ENCODE results near the gene NLRP7. TPM values are rescaled to one million over a fixed set of nuclear protein-coding genes. Genes with fewer than 3 reads are reported as not detected.
"Not testable (repeated sequence)": the region's sequence is repeated elsewhere in the genome, so short reads cannot be mapped to it uniquely, and the experiment has no call there.

NLRP7 gene
- polyA plus RNA-seq, 2 of the 4 experiments (the other 2 are of a cell fraction): not detected

DNA sequence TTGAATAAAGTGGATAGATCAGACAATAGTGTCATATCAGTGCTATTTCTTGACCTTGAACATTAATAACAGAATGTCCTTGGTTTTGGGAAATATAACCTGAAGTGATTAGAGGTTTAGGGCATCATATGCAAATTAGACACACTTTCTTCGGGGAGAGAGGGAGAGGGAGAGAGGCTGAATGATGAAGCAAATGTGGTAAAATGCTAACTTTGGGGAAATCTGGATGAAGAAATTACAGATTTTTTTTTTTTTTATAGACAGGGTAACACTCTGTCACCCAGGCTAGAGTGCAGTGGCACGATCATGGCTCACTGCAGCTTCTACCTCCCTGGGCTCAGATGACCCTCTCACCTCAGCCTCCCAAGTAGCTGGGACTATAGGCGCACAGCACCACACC lies 45.3 kb downstream of the NLRP7 start:
- FAIRE-seq: no peak
- CTCF ChIA-PET: interaction anchor here (0.8 to 2.0 kb wide), 2 partner anchors 11 to 19 kb away, joined by 4 read pairs; no protein-coding TSS in a partner anchor
- Histone ChIP-seq H3K4me2 (no peak overlapping the region), H3K4me1 (no peaks in the 10 kb centered on the region), H3K9me3 (no peaks in the 10 kb centered on the region), H3K27ac (no peak overlapping the region), H3K4me3 (no peak overlapping the region)
- 19% methylated on average over 3 of the region's 3 CpGs for WGBS (ENCODE audit: missing lambda C conversion rate)
- ATAC-seq: no peak
- no peak for DNase-seq (ENCODE audit: low read depth in 1 of 2, low spot score in 1 of 2)
- POLR2A ChIA-PET: interaction anchor here (0.6 kb wide), 1 partner anchor 198 kb away, joined by 7 read pairs; no protein-coding TSS in a partner anchor
- no peak for TF ChIP-seq TP53 (CRISPR knock-in tag; IDR thresholded peaks at IDR 0.05)
- no peak for TF ChIP-seq HOXA7 (CRISPR knock-in tag; IDR thresholded peaks at IDR 0.05)
- TF ChIP-seq CBX2 (IDR thresholded peaks at IDR 0.05; ENCODE audit: borderline replicate concordance, low read depth): no peak
- TF ChIP-seq, protein P1, sequence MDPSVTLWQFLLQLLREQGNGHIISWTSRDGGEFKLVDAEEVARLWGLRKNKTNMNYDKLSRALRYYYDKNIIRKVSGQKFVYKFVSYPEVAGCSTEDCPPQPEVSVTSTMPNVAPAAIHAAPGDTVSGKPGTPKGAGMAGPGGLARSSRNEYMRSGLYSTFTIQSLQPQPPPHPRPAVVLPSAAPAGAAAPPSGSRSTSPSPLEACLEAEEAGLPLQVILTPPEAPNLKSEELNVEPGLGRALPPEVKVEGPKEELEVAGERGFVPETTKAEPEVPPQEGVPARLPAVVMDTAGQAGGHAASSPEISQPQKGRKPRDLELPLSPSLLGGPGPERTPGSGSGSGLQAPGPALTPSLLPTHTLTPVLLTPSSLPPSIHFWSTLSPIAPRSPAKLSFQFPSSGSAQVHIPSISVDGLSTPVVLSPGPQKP (IDR thresholded peaks at IDR 0.05; ENCODE audit: low read depth, low read length): no peak
- no peak for TF ChIP-seq EP300 (IDR thresholded peaks at IDR 0.05)
- no peak for TF ChIP-seq SREBF2 (IDR thresholded peaks at IDR 0.05)
- TF ChIP-seq BHLHE40 (IDR thresholded peaks at IDR 0.05; ENCODE audit: low read depth, low read length): no peak
- TF ChIP-seq RFX5 (IDR thresholded peaks at IDR 0.05): no peak
- no peak for TF ChIP-seq FOSL2 (IDR thresholded peaks at IDR 0.05)
- no peak for TF ChIP-seq FOSL2 (CRISPR knock-in tag; IDR thresholded peaks at IDR 0.05)
- TF ChIP-seq, protein P2, sequence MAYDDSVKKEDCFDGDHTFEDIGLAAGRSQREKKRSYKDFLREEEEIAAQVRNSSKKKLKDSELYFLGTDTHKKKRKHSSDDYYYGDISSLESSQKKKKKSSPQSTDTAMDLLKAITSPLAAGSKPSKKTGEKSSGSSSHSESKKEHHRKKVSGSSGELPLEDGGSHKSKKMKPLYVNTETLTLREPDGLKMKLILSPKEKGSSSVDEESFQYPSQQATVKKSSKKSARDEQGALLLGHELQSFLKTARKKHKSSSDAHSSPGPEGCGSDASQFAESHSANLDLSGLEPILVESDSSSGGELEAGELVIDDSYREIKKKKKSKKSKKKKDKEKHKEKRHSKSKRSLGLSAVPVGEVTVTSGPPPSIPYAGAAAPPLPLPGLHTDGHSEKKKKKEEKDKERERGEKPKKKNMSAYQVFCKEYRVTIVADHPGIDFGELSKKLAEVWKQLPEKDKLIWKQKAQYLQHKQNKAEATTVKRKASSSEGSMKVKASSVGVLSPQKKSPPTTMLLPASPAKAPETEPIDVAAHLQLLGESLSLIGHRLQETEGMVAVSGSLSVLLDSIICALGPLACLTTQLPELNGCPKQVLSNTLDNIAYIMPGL (CRISPR knock-in tag; IDR thresholded peaks at IDR 0.05; ENCODE audit: borderline replicate concordance): no peak
- TF ChIP-seq RAD21 (conservative IDR thresholded peaks at IDR 0.05 in 1 of 2, IDR thresholded peaks at IDR 0.05 in 1 of 2): no peak
- no peak for TF ChIP-seq CBX8 (IDR thresholded peaks at IDR 0.05)
- TF ChIP-seq HOXB13 (CRISPR knock-in tag; IDR thresholded peaks at IDR 0.05; ENCODE audit: low read depth): no peak
- TF ChIP-seq EHF (CRISPR knock-in tag; IDR thresholded peaks at IDR 0.05): no peak
- TF ChIP-seq JUNB (IDR thresholded peaks at IDR 0.05): no peak
- no peak for TF ChIP-seq MAFK (IDR thresholded peaks at IDR 0.05; ENCODE audit: partially characterized antibody)
- no peak for TF ChIP-seq TFCP2L1 (CRISPR knock-in tag; IDR thresholded peaks at IDR 0.05)
- no peak for TF ChIP-seq RARB (CRISPR knock-in tag; IDR thresholded peaks at IDR 0.05)
- TF ChIP-seq KDM1A (IDR thresholded peaks at IDR 0.05; ENCODE audit: low read depth): no peak

DNA sequence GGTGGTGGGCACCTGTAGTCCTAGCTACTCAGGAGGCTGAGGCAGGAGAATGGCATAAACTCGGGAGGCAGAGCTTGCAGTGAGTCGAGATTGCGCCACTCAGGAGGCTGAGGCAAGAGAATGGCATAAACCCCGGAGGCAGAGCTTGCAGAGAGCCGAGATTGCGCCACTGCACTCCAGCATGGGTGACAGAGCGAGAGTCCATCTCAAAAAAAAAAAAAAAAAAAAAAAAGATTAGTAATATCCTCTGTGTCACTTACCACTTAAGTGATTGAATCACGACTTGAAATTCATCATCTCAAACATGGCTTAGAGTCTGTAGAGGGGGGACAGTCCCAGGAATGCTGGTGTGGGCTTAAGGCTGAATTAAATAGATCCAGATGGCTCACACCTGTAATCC lies 46.2 kb downstream of the NLRP7 start:
- H3K9me3 ChIP-seq, H3K4me2 ChIP-seq, POLR2A ChIA-PET, H3K4me3 ChIP-seq, FAIRE-seq, H3K27ac ChIP-seq, H3K4me1 ChIP-seq: not testable (repeated sequence)
- 13% methylated on average over 8 of the region's 8 CpGs for WGBS (ENCODE audit: missing lambda C conversion rate)
- peak in 1 of 2 experiments; percentile 52 for DNase-seq (ENCODE audit: low read depth in 1 of 2, low spot score in 1 of 2)
- peak; percentile 54 to 71; a peak in 3 of 4 replicates for TF ChIP-seq CEBPB (IDR thresholded peaks at IDR 0.05)
- TF ChIP-seq, protein P3, sequence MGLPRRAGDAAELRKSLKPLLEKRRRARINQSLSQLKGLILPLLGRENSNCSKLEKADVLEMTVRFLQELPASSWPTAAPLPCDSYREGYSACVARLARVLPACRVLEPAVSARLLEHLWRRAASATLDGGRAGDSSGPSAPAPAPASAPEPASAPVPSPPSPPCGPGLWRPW (IDR thresholded peaks at IDR 0.05): 0 out of 2 replicates have a peak, but pooled peaks have one; percentile 20
- CTCF ChIA-PET: interaction anchor here (1.5 to 2.0 kb wide), 2 partner anchors 20 kb away, joined by 4 to 5 read pairs; no protein-coding TSS in a partner anchor
- peak; percentile 54 to 88 for ATAC-seq

DNA sequence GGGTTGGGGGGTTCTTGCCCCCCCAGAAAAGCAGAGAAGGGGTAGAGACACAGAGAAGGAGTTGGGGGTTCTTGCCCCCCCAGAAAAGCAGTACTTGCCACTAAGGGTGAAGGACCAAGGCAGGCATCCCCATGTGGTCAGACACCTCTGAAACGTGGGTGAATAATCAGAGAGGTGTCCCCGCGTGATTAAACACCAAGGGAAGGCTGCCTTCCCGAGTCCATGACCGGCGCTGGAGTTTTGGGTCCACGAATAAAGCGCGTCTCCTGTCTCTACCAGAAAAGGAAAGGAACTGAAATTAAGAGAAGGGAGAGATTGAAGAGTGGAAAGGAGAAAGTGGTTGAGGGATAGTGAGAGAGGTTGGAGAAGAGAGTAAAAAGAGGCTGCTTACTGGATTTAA lies 47.7 kb downstream of the NLRP7 start:
- H3K4me1 ChIP-seq; DNase-seq (ENCODE audit: low read depth in 1 of 2, low spot score in 1 of 2); H3K4me2 ChIP-seq; H3K27ac ChIP-seq; H3K9me3 ChIP-seq; H3K4me3 ChIP-seq; ATAC-seq; POLR2A ChIA-PET; FAIRE-seq; CTCF ChIA-PET: not testable (repeated sequence)
- WGBS (ENCODE audit: missing lambda C conversion rate): 22% methylated on average over 9 of the region's 9 CpGs

DNA sequence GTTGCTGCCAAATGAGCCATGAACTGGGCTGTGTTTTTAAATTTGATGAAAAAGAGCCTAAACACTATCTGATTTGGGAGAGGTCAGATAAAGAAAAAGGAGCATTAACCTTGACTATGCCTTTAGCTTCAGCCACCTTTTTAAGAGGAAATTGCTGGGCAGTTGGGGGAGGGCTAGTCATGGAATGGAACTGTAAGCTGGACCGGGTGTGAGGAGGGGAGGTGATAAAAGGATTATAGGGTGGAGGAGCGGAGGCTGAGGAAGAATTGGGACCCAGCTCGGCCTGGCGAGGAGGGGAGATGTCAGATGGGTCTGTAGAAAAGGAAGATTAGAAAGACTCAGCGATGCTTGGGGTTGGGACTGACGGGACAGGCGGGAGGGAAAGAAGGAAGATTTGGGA lies 48.6 kb downstream of the NLRP7 start:
- CTCF ChIA-PET, POLR2A ChIA-PET, FAIRE-seq: not testable (repeated sequence)

More for the DNA sequence above, 48.6 kb downstream of the NLRP7 start:
- DNase-seq (ENCODE audit: low read depth in 1 of 2, low spot score in 1 of 2); H3K4me3 ChIP-seq; H3K4me1 ChIP-seq; ATAC-seq; H3K4me2 ChIP-seq; H3K9me3 ChIP-seq; H3K27ac ChIP-seq: not testable (repeated sequence)
- 38% methylated on average over 7 of the region's 7 CpGs for WGBS (ENCODE audit: missing lambda C conversion rate)

Measured in A549 (cell line).